ENCODE data around the gene C19orf67. TPM values are rescaled to one million over a fixed set of nuclear protein-coding genes. Genes with fewer than 3 reads are reported as not detected.
"Not testable (repeated sequence)": the region's sequence is repeated elsewhere in the genome, so short reads cannot be mapped to it uniquely, and the experiment has no call there.

The C19orf67 gene
- total RNA-seq, 1 donor from 2014 or later = not detected

DNA sequence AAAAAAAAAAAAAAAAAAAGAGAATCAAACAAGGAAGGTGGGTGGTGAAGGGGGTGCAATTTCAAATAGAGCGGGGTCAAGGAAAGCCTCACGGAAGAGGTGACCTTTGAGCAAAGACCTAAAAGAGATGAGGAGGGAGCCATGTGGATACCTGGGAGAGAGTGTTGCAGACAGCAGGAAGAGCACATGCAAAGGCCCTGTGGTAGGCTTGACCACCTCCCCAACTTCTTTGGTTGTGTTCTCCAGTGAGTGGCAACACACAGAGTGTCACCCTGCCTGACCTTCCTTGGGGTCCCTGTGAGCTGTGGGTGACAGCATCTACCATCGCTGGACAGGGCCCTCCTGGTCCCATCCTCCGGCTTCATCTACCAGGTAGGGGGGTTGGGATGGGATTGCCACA lies 35.1 kb downstream of the C19orf67 start:
- peaks cover 10% of the 10 kb centered on the region for H3K36me3 Mint-ChIP-seq (ENCODE audit: low read depth, unreplicated experiment)
- Histone ChIP-seq H3K9ac (ENCODE audit: low read length) (no peak overlapping the region), H3K4me2 (ENCODE audit: low read length) (no peak overlapping the region), H3K4me1 (ENCODE audit: insufficient read depth, low read length) (no peaks in the 10 kb centered on the region), H3K27me3 (ENCODE audit: insufficient read depth, low read length) (no peaks in the 10 kb centered on the region), H2AFZ (ENCODE audit: low read depth, low read length) (no peak overlapping the region), H4K20me1 (ENCODE audit: insufficient read depth, low read length) (no peaks in the 10 kb centered on the region), H3K9me3 (ENCODE audit: insufficient read depth, low read depth, low read length) (peaks cover 6% of the 10 kb centered on the region), H3K79me2 (ENCODE audit: insufficient read depth, low read length) (no peaks in the 10 kb centered on the region), H3K27ac (ENCODE audit: low read depth, low read length) (no peak overlapping the region), H3K4me3 (ENCODE audit: insufficient read depth, low read depth, low read length) (no peak overlapping the region), H3K36me3 (ENCODE audit: insufficient read depth, low read length) (no peaks in the 10 kb centered on the region)
- FAIRE-seq (no peak), DNase-seq (ENCODE audit: low read depth) (no peak)
- no peak overlapping the region for H3K27ac Mint-ChIP-seq (ENCODE audit: unreplicated experiment)
- no peak overlapping the region for H3K4me3 Mint-ChIP-seq (ENCODE audit: unreplicated experiment)
- H3K9me3 Mint-ChIP-seq (ENCODE audit: unreplicated experiment) = peaks cover under 1% of the 10 kb centered on the region
- no peaks in the 10 kb centered on the region for H3K4me1 Mint-ChIP-seq (ENCODE audit: low read depth, unreplicated experiment)
- peaks cover 15% of the 10 kb centered on the region for H3K27me3 Mint-ChIP-seq (ENCODE audit: low read depth, unreplicated experiment)
- TF ChIP-seq CTCF (IDR thresholded peaks at IDR 0.05; ENCODE audit: insufficient read depth, low read depth, low read length) (no peak), EZH2 (IDR thresholded peaks at IDR 0.05; ENCODE audit: insufficient read depth, low read length) (no peak)

DNA sequence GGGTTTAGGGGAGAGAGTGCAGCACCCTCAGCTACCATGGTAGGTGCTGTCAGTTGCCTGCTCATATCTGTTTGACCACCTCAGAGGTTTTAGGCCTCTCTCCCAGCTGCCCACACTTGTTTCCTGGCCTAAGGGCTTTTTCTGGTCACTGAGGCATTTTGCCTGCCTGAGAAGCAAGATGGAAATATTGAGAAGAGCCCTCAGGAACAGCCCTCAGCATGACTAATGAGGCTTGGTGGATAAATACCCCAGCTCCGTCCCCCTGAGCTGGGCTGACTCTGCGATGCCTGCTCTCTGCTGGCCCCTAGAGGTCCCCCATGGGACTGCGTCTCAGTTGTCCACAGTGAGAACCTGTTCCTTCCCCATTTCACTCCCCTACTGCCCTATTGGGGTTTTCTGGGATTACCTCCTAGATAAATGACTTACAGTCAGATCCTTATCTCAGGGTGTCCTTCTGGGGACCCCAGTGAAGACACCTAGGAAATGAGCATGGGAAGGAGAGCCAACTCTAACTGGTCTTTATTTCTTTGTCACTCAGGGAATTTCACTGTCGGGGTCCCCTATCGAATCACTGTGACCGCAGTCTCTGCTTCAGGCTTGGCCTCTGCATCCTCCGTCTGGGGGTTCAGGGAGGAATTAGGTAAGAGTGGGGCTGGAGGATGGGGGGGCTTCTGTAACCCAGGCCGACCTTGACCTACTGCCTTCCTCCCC lies 37.0 kb downstream of the C19orf67 start:
- Histone ChIP-seq H3K79me2 (ENCODE audit: insufficient read depth, low read length) (no peaks in the 10 kb centered on the region), H3K4me3 (ENCODE audit: insufficient read depth, low read depth, low read length) (no peak overlapping the region), H3K27ac (ENCODE audit: low read depth, low read length) (no peak overlapping the region), H3K4me2 (ENCODE audit: low read length) (no peak overlapping the region), H4K20me1 (ENCODE audit: insufficient read depth, low read length) (no peaks in the 10 kb centered on the region), H3K9me3 (ENCODE audit: insufficient read depth, low read depth, low read length) (peaks cover 6% of the 10 kb centered on the region), H3K4me1 (ENCODE audit: insufficient read depth, low read length) (no peaks in the 10 kb centered on the region), H3K9ac (ENCODE audit: low read length) (no peak overlapping the region), H3K36me3 (ENCODE audit: insufficient read depth, low read length) (no peaks in the 10 kb centered on the region), H2AFZ (ENCODE audit: low read depth, low read length) (no peak overlapping the region), H3K27me3 (ENCODE audit: insufficient read depth, low read length) (no peaks in the 10 kb centered on the region)
- H3K27me3 Mint-ChIP-seq (ENCODE audit: low read depth, unreplicated experiment) = no peaks in the 10 kb centered on the region
- H3K4me3 Mint-ChIP-seq (ENCODE audit: unreplicated experiment) = no peak overlapping the region
- no peaks in the 10 kb centered on the region for H3K9me3 Mint-ChIP-seq (ENCODE audit: unreplicated experiment)
- DNase-seq (ENCODE audit: low read depth) = no peak
- no peak for FAIRE-seq
- peaks cover 10% of the 10 kb centered on the region for H3K36me3 Mint-ChIP-seq (ENCODE audit: low read depth, unreplicated experiment)
- TF ChIP-seq CTCF (IDR thresholded peaks at IDR 0.05; ENCODE audit: insufficient read depth, low read depth, low read length) (peak; percentile 68), EZH2 (IDR thresholded peaks at IDR 0.05; ENCODE audit: insufficient read depth, low read length) (no peak)
- no peaks in the 10 kb centered on the region for H3K4me1 Mint-ChIP-seq (ENCODE audit: low read depth, unreplicated experiment)
- no peak overlapping the region for H3K27ac Mint-ChIP-seq (ENCODE audit: unreplicated experiment)

DNA sequence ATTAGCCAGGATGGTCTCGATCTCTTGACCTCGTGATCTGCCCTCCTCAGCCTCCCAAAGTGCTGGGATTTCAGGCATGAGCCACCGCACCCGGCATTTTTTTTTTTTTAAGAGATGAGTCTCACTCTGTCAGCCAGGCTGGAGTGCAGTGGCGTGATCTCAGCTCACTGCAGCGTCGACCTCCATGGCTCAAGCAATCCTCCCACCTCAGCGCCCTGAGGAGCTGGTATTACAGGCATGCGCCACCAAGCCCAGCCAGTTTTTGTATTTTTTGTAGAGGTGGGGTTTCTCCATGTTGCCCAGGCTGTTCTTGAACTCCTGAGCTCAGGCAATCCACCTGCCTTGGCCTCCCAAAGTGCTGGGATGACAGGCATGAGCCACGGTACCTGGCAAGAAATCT lies 37.7 kb downstream of the C19orf67 start:
- not testable (repeated sequence) for H3K27me3 Mint-ChIP-seq (ENCODE audit: low read depth, unreplicated experiment); H3K4me1 ChIP-seq (ENCODE audit: insufficient read depth, low read length); H3K9ac ChIP-seq (ENCODE audit: low read length); H3K4me1 Mint-ChIP-seq (ENCODE audit: low read depth, unreplicated experiment); H3K27ac ChIP-seq (ENCODE audit: low read depth, low read length); H2AFZ ChIP-seq (ENCODE audit: low read depth, low read length); H3K9me3 Mint-ChIP-seq (ENCODE audit: unreplicated experiment); FAIRE-seq; H3K79me2 ChIP-seq (ENCODE audit: insufficient read depth, low read length); H4K20me1 ChIP-seq (ENCODE audit: insufficient read depth, low read length); H3K4me2 ChIP-seq (ENCODE audit: low read length); DNase-seq (ENCODE audit: low read depth); H3K36me3 ChIP-seq (ENCODE audit: insufficient read depth, low read length); H3K9me3 ChIP-seq (ENCODE audit: insufficient read depth, low read depth, low read length); H3K4me3 ChIP-seq (ENCODE audit: insufficient read depth, low read depth, low read length); H3K4me3 Mint-ChIP-seq (ENCODE audit: unreplicated experiment); H3K27me3 ChIP-seq (ENCODE audit: insufficient read depth, low read length); H3K27ac Mint-ChIP-seq (ENCODE audit: unreplicated experiment)
- H3K36me3 Mint-ChIP-seq (ENCODE audit: low read depth, unreplicated experiment) = peaks cover 10% of the 10 kb centered on the region
